LHCN-M2 (cell line): Measurements from ENCODE around the gene RAPGEFL1. TPM values are rescaled to one million over a fixed set of nuclear protein-coding genes. Genes with fewer than 3 reads are reported as not detected.
"Not testable (repeated sequence)": the region's sequence is repeated elsewhere in the genome, so short reads cannot be mapped to it uniquely, and the experiment has no call there.

Experiments used
- DNase-seq: peaks from one replicate; pipeline ENCODE4 v3.0.0-alpha.2; 2012; ENCODE audit warnings: low read depth
- total RNA-seq: library from RNA; depleted of rRNA; stranded (reverse); fragments of >200 nt; gene quantifications from 2 replicates; pipeline ENCODE4 v1.2.3, GENCODE V29; 2014; rRNA removed

The RAPGEFL1 gene
- total RNA-seq, 1 experiment from 2014 or later, result 0.98 TPM

DNA sequence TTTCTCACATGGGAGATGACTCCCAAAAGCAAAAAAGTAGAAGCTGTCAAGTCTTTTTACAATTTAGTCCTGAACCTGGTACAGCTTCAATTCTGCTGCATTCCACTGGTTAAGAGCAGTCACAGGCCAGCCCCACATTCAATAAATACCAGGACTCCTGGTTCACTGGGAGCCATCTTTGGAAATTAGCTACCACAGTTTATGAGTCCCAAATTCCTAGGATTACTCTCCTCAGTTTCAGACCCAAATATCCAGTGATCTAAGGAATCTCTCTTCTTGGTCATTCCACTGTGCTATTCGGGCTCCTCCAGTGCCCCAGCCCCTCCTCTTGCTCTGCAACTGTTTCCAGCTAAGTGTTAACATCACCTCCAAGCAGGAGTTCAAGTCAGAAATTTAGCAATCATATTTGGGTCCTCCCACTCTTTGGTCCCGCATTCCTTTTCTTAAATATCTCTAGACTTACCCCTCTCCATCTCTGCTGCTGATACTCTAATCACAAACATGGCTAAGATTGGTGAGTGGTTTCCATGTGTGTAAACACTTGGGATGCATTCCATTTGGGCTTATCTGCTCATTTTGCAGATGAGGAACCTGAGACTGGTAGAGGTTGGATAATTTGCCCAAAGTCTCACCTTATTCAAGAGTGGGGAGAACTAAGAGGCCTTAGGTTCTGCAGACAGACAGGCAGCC is 32.3 kb downstream of the RAPGEFL1 start:
- no peak for DNase-seq

DNA sequence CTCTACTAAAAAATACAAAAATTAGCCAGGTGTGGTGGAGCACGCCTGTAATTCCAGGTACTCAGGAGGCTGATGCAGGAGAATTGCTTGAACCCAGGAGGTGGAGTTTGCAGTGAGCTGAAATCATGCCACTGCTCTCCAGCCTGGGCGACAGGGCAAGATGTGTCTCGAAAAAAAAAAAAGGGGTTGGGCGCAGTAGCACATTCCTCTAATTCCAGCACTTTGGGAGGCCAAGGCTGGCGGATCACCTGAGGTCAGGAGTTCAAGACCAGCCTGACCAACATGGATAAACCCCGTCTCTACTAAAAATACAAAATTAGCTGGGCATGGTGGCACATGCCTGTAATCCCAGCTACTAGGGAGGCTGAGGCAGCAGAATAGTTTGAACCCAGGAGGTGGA is 36.6 kb downstream of the RAPGEFL1 start:
- not testable (repeated sequence) for DNase-seq

DNA sequence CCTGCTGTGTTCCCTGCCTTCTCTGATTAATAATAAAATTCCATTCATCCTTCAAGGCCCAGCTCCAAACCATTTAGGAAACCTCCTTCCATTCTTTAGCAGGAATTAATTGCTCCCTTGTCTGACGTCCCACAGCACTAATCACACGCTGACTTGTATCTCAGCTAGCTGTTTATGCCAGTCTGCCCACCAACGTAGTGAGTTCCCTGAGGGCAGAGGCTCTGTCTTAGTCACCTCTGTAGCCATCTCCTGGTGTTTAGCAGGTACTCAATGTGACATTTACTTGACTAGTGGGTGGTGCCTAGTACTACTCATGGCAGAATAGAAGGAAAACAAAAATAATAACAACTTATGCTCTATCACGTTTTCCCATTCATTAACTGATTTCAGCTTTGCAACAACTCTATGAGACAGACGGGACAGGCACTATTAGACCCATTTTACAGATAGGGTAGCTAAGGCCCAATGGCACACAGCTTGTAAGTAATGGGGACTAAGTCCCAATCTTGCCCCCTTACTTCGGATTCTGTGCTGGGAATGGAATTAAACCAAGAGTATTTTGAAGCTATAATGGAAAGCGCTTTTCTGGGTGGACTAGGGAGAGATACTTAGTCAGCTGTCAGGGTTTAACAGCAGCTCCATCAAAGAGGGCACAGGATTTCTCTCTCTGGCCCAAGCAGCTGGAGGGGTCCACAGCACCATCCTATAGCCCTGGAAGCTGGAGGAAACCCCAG is 40.9 kb downstream of the RAPGEFL1 start:
- DNase-seq, result no peak

GRCh38 chr17:40218740-40219593 is 41.7 kb downstream of the RAPGEFL1 start, which contains the start of gene WIPF2:
Gene WIPF2, plus strand, starts transcription at chr17:40219304. Its CDS starts 37,156 bp downstream, at chr17:40256460.
- peak; percentile 95 for DNase-seq

DNA sequence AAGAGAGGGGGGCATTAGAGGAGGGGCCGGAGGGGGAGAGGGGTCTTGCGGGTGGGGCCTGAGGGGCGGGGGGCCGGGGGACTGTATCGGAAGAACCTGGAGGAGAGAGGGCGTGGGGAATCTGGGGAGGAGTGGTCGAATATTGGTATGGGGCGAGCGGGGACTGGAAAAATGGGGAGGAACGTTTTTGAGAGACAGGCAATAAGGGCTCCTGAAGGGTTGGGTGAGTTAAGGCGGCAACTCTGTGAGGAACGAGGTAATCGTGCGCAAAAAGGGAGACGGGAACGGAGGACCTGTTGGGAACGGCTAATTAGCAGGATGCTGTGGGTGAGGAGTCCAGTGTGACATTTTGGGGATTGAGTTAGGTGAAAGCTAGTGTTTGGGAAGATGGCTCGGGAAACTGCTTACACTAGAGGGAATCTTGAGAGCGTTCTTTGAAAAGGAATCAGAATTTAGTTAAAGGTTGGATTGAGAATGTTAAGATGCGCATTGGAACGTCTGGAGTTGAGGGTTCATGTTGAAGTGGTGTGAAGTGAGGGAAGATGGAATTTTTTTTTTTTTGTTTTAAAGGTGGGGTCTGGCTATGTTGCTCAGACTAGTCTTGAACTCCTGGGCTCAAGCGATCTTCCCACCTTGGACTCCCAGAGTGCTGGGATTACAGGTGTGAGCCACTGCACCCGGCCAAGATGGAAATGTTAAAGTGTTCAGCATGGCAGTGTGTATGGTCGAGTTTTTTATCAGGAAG is 42.5 kb downstream of the RAPGEFL1 start:
- DNase-seq, result peak; percentile 53

- DNase-seq, result peak; percentile 9
These were observed 47.7 kb downstream of the RAPGEFL1 start for GRCh38 chr17:40224718-40225550.

DNA sequence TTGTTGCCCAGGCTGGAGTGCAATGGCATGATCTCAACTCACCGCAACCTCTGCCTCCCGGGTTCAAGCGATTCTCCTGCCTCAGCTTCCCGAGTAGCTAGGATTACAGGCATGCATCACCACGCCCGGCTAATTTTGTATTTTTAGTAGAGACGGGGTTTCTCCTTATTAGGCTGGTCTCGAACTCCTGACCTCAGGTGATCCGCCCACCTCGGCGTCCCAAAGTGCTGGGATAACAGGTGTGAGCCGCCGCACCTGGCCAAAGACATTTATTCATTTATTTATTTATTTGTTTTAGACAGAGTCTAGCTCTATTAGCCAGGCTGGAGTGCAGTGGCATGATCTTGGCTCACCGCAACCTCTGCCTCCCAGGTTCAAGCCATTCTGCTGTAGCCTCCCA is 51.9 kb downstream of the RAPGEFL1 start:
- DNase-seq, result not testable (repeated sequence)

GRCh38 chr17:40230670-40231069 is 53.4 kb downstream of the RAPGEFL1 start:
- DNase-seq, result no peak

DNA sequence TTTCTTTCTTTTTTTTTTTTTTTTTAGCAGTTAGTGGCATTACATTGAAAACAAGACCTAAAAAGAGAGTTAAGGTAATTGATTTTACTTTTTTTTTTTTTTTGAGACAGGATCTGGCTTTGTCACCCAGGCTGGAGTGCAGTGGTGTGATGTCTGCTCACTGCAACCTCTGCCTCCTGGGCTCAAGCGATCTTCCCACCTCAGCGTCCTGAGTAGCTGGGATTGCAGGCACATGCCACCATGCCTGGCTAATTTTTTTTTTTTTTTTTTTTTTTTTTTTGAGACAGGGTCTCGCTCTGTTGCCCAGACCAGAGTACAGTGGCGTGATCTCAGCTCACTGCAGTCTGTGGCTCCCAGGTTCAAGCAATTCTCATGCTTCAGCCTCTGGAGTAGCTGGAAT is 54.7 kb downstream of the RAPGEFL1 start:
- not testable (repeated sequence) for DNase-seq

DNA sequence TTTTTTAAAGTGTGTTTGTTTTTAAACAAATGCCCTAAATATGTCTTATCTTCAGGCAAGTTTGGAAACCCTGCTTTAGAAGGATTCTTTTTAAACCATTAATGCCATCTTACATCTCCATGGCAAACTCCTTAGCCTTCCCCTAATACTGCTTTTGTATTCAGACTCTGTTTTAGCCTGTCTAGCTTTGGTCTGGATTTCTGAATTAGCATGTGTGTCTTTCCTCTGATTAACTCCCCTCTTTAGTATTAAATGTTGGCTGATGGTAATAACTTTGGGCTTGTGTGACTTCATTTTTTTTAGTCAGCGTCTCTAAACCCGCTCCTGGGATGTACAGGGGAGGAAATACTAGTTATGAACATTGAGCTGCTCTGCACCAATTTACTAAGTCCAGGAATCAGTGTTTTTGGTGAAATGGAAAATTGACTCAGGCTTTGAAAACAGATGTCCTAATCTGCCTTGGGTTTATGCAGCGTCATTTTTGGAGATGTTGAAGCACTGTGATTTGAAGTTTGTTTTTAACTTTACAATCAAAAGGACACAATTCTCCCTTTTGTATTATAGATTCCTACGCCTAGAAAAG is 64.1 kb downstream of the RAPGEFL1 start:
- DNase-seq, result no peak

DNA sequence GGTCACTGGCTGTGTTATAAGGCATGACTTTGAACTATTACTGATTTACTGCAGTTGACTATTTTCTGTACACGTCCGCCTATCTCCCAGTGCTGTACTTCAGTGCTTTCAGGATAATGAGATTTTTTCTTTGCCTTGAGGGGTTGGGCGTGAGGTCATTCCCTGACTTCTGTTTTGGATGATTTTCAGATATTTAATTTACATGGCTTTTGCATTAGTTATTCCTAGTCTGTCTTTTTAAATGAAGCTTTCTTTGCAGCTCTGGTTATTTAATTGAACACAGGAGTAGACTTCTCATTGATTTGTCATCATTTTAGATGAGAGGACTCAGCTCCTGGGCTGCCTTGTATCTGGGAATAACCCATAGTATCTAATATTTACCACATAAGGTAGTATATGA is 65.5 kb downstream of the RAPGEFL1 start:
- DNase-seq, result no peak

GRCh38 chr17:40243761-40244160 is 66.5 kb downstream of the RAPGEFL1 start:
- DNase-seq, result no peak

DNA sequence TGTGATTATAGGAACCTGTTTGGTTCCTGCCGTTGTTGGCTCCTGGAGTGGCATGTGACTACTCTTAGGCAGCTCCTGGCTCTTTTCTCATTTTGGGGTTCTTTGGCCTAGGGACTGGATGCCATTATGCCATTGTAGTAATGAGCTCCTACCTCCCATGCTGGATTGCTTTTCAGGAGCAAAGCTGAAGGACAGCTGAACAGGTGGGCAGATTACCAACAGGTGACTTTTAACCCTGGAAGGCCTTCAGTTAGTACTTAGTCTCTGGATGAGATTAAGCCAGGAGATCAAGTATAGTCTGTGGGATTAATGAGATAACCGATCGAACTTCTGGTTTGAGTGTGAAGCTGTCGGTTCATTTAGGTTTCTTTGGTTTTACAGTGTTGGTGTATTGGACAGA is 67.0 kb downstream of the RAPGEFL1 start:
- no peak for DNase-seq

Other genes starting within 250 kb of the RAPGEFL1 start
- 29.0 and 31.7 TPM in 2 replicates for gene ORMDL3, start 249.9 kb upstream of the RAPGEFL1 start, total RNA-seq
- not detected in 2 replicates for gene LRRC3C, start 249.7 kb upstream of the RAPGEFL1 start, total RNA-seq
- gene GSDMA, start 214.5 kb upstream of the RAPGEFL1 start, total RNA-seq, result not detected in 2 replicates
- 153 and 159 TPM in 2 replicates for gene PSMD3, start 196.7 kb upstream of the RAPGEFL1 start, total RNA-seq
- gene CSF3, start 162.0 kb upstream of the RAPGEFL1 start, total RNA-seq, result 5.1 and 6.7 TPM in 2 replicates
- gene MED24, start 123.1 kb upstream of the RAPGEFL1 start, total RNA-seq, result 52.9 and 65.1 TPM in 2 replicates
- 22.3 and 32.5 TPM in 2 replicates for gene THRA, start 114.5 kb upstream of the RAPGEFL1 start, total RNA-seq
- 1.5 and 3.4 TPM in 2 replicates for gene NR1D1, start 76.9 kb upstream of the RAPGEFL1 start, total RNA-seq
- gene MSL1, start 55.5 kb upstream of the RAPGEFL1 start, total RNA-seq, result 62.1 and 62.8 TPM in 2 replicates
- gene CASC3, start 36.9 kb upstream of the RAPGEFL1 start, total RNA-seq, result 35.5 and 38.3 TPM in 2 replicates
- gene WIPF2, start 41.8 kb downstream of the RAPGEFL1 start, total RNA-seq, result 4.6 and 4.9 TPM in 2 replicates
- gene CDC6, start 110.4 kb downstream of the RAPGEFL1 start, total RNA-seq, result 43.2 and 46.6 TPM in 2 replicates
- gene RARA, start 131.7 kb downstream of the RAPGEFL1 start, total RNA-seq, result 24.2 and 29.6 TPM in 2 replicates
- gene GJD3, start 187.3 kb downstream of the RAPGEFL1 start, total RNA-seq, result not detected in 2 replicates
- gene TOP2A, start 240.4 kb downstream of the RAPGEFL1 start, total RNA-seq, result 264 and 349 TPM in 2 replicates